PC-3 (cell line): ENCODE data around the gene OXSR1. TPM values are rescaled to one million over a fixed set of nuclear protein-coding genes. Genes with fewer than 3 reads are reported as not detected.
"Not testable (repeated sequence)": the region's sequence is repeated elsewhere in the genome, so short reads cannot be mapped to it uniquely, and the experiment has no call there.

Source experiments
- ATAC-seq: fragments of 200-7000 bp; cut with Tn5 transposase; 2 replicates; pipeline ENCODE4 v1.9.1; 2020; ENCODE audit warnings: mild to moderate bottlenecking, moderate library complexity
- BruUV-seq: library from RNA; stranded (reverse); fragments of 400-500 nt; replicated peaks from 2 replicates; lab custom pipeline; 2021; lab: Mats Ljungman, UMichigan
- CTCF ChIA-PET: fragments of 300-600 bp; sonication (Branson Sonifier 250); formaldehyde crosslinking; loops from one replicate; lab custom pipeline; 2022; ENCODE audit warnings: antibody characterized with exemption; lab: Charles Lee
- POLR2A ChIA-PET: fragments of 300-600 bp; sonication (Branson Sonifier 250); formaldehyde crosslinking; loops from one replicate; lab custom pipeline; 2022; ENCODE audit warnings: antibody characterized with exemption; ENCODE audit not compliant: unreplicated experiment; lab: Charles Lee
- DNase-seq: peaks from one replicate; pipeline ENCODE4 v3.0.0-alpha.2; 2015
- H2AFZ ChIP-seq: fragments of 300-600 bp; sonication (generic); 2 replicates; pipeline ENCODE4 v1.6.0; 2016; ENCODE audit warnings: antibody characterized with exemption, low read length
- H3F3A ChIP-seq: fragments of 300-600 bp; sonication (generic); one replicate; pipeline ENCODE4 v1.6.0; 2017; ENCODE audit warnings: antibody characterized with exemption, low read length, control low read depth, mild to moderate bottlenecking; ENCODE audit not compliant: unreplicated experiment
- H3K27ac ChIP-seq: fragments of 300-600 bp; sonication (generic); 2 replicates; pipeline ENCODE4 v1.5.1; 2016; ENCODE audit warnings: mild to moderate bottlenecking, low read length
- H3K27me3 ChIP-seq: fragments of 300-600 bp; sonication (generic); 2 replicates; pipeline ENCODE4 v1.6.1; 2016; ENCODE audit warnings: low read length, mixed read lengths
- H3K36me3 ChIP-seq: fragments of 300-600 bp; sonication (generic); 2 replicates; pipeline ENCODE4 v1.6.1; 2016; ENCODE audit warnings: low read depth, mixed run types, low read length, mixed read lengths
- H3K4me1 ChIP-seq: fragments of 300-600 bp; sonication (generic); 2 replicates; pipeline ENCODE4 v1.5.1; 2016; ENCODE audit warnings: low read length; ENCODE audit not compliant: insufficient read depth
- H3K4me2 ChIP-seq: fragments of 300-600 bp; sonication (generic); 2 replicates; pipeline ENCODE4 v1.6.0; 2016; ENCODE audit warnings: low read length
- H3K4me3 ChIP-seq: fragments of 300-600 bp; sonication (generic); 2 replicates; pipeline ENCODE4 v1.5.1; 2016; ENCODE audit warnings: mild to moderate bottlenecking, low read length, mixed read lengths
- H3K79me2 ChIP-seq: fragments of 300-600 bp; sonication (generic); 2 replicates; pipeline ENCODE4 v1.6.1; 2017; ENCODE audit warnings: low read length, mixed read lengths
- H3K9ac ChIP-seq: fragments of 300-600 bp; sonication (generic); 2 replicates; pipeline ENCODE4 v1.6.0; 2016; ENCODE audit warnings: mild to moderate bottlenecking, low read length
- H3K9me2 ChIP-seq: fragments of 300-600 bp; sonication (generic); replicated peaks from 2 replicates; pipeline ENCODE4 v1.6.1; 2016; ENCODE audit warnings: mixed run types, low read length, mixed read lengths
- H3K9me3 ChIP-seq: fragments of 300-600 bp; sonication (generic); 2 replicates; pipeline ENCODE4 v1.6.1; 2016; ENCODE audit warnings: low read length, mixed read lengths
- H4K20me1 ChIP-seq: fragments of 300-600 bp; sonication (generic); 2 replicates; pipeline ENCODE4 v1.6.1; 2016; ENCODE audit warnings: low read length, mixed read lengths
- CTCF ChIP-seq: fragments of 300-600 bp; sonication (generic); conservative IDR thresholded peaks from 2 replicates; pipeline ENCODE4 v1.5.1; 2017; ENCODE audit warnings: antibody characterized with exemption, low read depth, mild to moderate bottlenecking, low read length
- EZH2 ChIP-seq: fragments of 300-600 bp; sonication (generic); IDR thresholded peaks from one replicate; pipeline ENCODE4 v1.6.1; 2017; ENCODE audit warnings: antibody characterized with exemption, mild to moderate bottlenecking, low read length; ENCODE audit not compliant: unreplicated experiment
- EZH2phosphoT487 ChIP-seq: fragments of 300-600 bp; sonication (generic); IDR thresholded peaks from 2 replicates; pipeline ENCODE4 v1.6.1; 2018; ENCODE audit warnings: mild to moderate bottlenecking, antibody characterized with exemption, low read length, borderline replicate concordance
- intact Hi-C: fragments of 100-400 bp; cut with micrococcal nuclease; formaldehyde crosslinking; loops from 2 replicates; pipeline ENCODE4 v1.9.0; 2023
- total RNA-seq: library from RNA; depleted of rRNA; stranded (reverse); fragments of >200 nt; gene quantifications from 2 replicates; pipeline ENCODE4 v1.2.3, GENCODE V29; 2014

OXSR1 gene
- total RNA-seq, 1 experiment from 2014 or later: 42.2 TPM

DNA sequence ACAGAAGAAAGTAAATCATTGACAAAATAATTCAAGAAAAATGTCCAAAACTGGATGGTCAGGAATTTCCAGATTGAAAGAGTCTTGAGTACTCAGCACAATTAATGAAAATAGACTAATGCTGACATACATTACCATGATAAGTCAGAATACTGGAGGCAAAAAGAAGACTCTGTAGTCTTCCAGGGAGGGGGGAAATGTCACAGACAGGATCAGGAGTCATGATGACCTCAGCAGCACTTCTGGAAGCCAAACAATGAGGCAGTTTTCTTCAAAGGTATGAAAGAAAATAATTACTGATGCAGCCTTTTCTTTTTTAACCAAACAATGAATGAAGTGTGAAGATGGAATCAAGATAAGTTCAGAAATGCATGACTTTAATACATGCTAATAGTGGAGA lies 70.1 kb downstream of the OXSR1 start:
- no peak overlapping the region for H2AFZ ChIP-seq
- no peak overlapping the region for H3K9ac ChIP-seq
- H4K20me1 ChIP-seq: no peaks in the 10 kb centered on the region
- no peaks in the 10 kb centered on the region for H3K27me3 ChIP-seq
- ATAC-seq (no peak), DNase-seq (peak; percentile 44)
- H3K27ac ChIP-seq: no peak overlapping the region
- no peaks in the 10 kb centered on the region for H3K9me3 ChIP-seq
- peaks cover 71% of the 10 kb centered on the region for H3K36me3 ChIP-seq
- no peaks in the 10 kb centered on the region for H3F3A ChIP-seq
- no peaks in the 10 kb centered on the region for H3K79me2 ChIP-seq
- intact Hi-C loops: no loop called here
- no TSS peak for BruUV-seq
- no peak overlapping the region for H3K4me2 ChIP-seq
- H3K4me1 ChIP-seq: 0 out of 2 replicates have a peak, but pooled peaks cover 5% of the 10 kb centered on the region
- POLR2A ChIA-PET: no interaction called here
- CTCF ChIA-PET: no interaction called here
- no peaks in the 10 kb centered on the region for H3K9me2 ChIP-seq
- TF ChIP-seq CTCF (no peak), EZH2phosphoT487 (no peak), EZH2 (no peak)
- no peak overlapping the region for H3K4me3 ChIP-seq

DNA sequence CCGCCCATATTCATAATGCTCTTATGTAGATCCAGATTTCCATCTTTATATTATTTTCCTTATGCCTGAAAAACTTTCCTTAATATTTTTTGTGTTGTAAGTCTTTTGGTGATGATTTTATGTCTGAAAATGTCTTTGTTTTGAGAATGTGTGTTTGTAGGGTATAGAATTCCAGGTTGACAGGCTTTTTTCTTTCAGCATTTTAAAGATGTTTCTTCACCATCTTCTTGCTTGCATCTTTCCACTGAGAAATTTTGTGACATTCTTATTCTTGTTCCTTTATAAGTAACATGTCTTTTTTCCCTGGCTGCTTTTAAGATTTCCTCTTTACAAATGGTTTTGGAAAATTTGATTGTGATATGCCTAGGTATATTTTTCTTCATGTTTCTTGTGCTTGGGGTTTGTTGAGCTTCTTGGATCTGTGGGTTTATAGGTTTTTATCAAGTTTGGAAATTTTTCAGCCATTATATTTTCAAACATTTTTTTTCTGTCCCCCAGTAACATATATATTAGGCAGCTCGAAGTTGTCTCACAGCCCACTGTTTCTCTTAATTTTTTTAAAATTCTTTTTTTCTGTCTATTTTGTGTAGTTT lies 73.2 kb downstream of the OXSR1 start:
- no peak overlapping the region for H2AFZ ChIP-seq
- H3K27me3 ChIP-seq: no peaks in the 10 kb centered on the region
- peaks cover 75% of the 10 kb centered on the region for H3K36me3 ChIP-seq
- 0 out of 2 replicates have a peak, but pooled peaks cover 5% of the 10 kb centered on the region for H3K4me1 ChIP-seq
- no peak for TF ChIP-seq CTCF
- no peak for TF ChIP-seq EZH2phosphoT487
- TF ChIP-seq EZH2: no peak
- no peaks in the 10 kb centered on the region for H3K9me2 ChIP-seq
- H4K20me1 ChIP-seq: no peaks in the 10 kb centered on the region
- H3K27ac ChIP-seq: no peak overlapping the region
- H3K4me3 ChIP-seq: no peak overlapping the region
- no peak overlapping the region for H3K9ac ChIP-seq
- intact Hi-C loops: no loop called here
- no peak for ATAC-seq
- H3F3A ChIP-seq: peaks cover under 1% of the 10 kb centered on the region
- DNase-seq: no peak
- CTCF ChIA-PET: no interaction called here
- POLR2A ChIA-PET: interaction anchor here (0.9 kb wide), 1 partner anchor 8 kb away, joined by 4 read pairs; no protein-coding TSS in a partner anchor
- H3K79me2 ChIP-seq: no peaks in the 10 kb centered on the region
- no peak overlapping the region for H3K4me2 ChIP-seq
- no TSS peak for BruUV-seq
- no peaks in the 10 kb centered on the region for H3K9me3 ChIP-seq

GRCh38 chr3:38242812-38243211 lies 77.5 kb downstream of the OXSR1 start:
- BruUV-seq, H3K9me2 ChIP-seq, DNase-seq, H3K27me3 ChIP-seq, H3K9me3 ChIP-seq, H3K4me3 ChIP-seq, intact Hi-C loops, CTCF ChIA-PET, H3K79me2 ChIP-seq, H4K20me1 ChIP-seq, H3K9ac ChIP-seq, H3K4me1 ChIP-seq, H3F3A ChIP-seq, ATAC-seq, POLR2A ChIA-PET, H3K27ac ChIP-seq, H3K4me2 ChIP-seq, H2AFZ ChIP-seq: not testable (repeated sequence)
- peaks cover 58% of the 10 kb centered on the region for H3K36me3 ChIP-seq
